KMS-11 (cell line): ENCODE data around the gene GLT6D1.
"Not testable (repeated sequence)": the region's sequence is repeated elsewhere in the genome, so short reads cannot be mapped to it uniquely, and the experiment has no call there.

ENCODE experiments used
- H2AFZ ChIP-seq: fragments of 200-600 bp; sonication (generic); 2 replicates; pipeline ENCODE4 v1.6.1; 2016; ENCODE audit warnings: antibody characterized with exemption, mixed run types, low read depth
- H3K27ac ChIP-seq: fragments of 200-600 bp; sonication (generic); 2 replicates; pipeline ENCODE4 v1.6.1; 2016; ENCODE audit warnings: mild to moderate bottlenecking, mixed run types
- H3K27me3 ChIP-seq: fragments of 200-600 bp; sonication (generic); 2 replicates; pipeline ENCODE4 v1.6.1; 2017; ENCODE audit warnings: mild to moderate bottlenecking, low read depth, mixed run types, moderate library complexity; ENCODE audit not compliant: insufficient read depth
- H3K36me3 ChIP-seq: fragments of 200-600 bp; sonication (generic); 2 replicates; pipeline ENCODE4 v1.6.1; 2017; ENCODE audit warnings: mild to moderate bottlenecking, mixed run types; ENCODE audit not compliant: insufficient read depth
- H3K4me1 ChIP-seq: fragments of 200-600 bp; sonication (generic); 2 replicates; pipeline ENCODE4 v1.6.1; 2016; ENCODE audit warnings: mild to moderate bottlenecking, low read depth, mixed run types; ENCODE audit not compliant: poor library complexity, severe bottlenecking
- H3K4me2 ChIP-seq: fragments of 200-600 bp; sonication (generic); 2 replicates; pipeline ENCODE4 v1.7.0; 2016; ENCODE audit warnings: mild to moderate bottlenecking, mixed run types
- H3K4me3 ChIP-seq: fragments of 200-600 bp; sonication (generic); IDR thresholded peaks from 2 replicates; pipeline ENCODE4 v1.6.1; 2017; ENCODE audit warnings: low read depth, low read length, mixed read lengths; ENCODE audit not compliant: insufficient read depth
- H3K79me2 ChIP-seq: fragments of 200-600 bp; sonication (generic); 2 replicates; pipeline ENCODE4 v1.6.1; 2016; ENCODE audit warnings: low read depth, mixed run types; ENCODE audit not compliant: insufficient read depth
- H3K9ac ChIP-seq: fragments of 200-600 bp; sonication (generic); 2 replicates; pipeline ENCODE4 v1.6.1; 2016; ENCODE audit warnings: mild to moderate bottlenecking, mixed run types
- H4K20me1 ChIP-seq: fragments of 200-600 bp; sonication (generic); 2 replicates; pipeline ENCODE4 v1.6.1; 2016; ENCODE audit warnings: mild to moderate bottlenecking, mixed run types; ENCODE audit not compliant: insufficient read depth
- CTCF ChIP-seq: fragments of 200-600 bp; sonication (generic); conservative IDR thresholded peaks from 2 replicates; pipeline ENCODE4 v1.6.1; 2017; ENCODE audit warnings: low read depth, mild to moderate bottlenecking, antibody characterized with exemption, low read length, moderate library complexity, mixed read lengths

Gene GLT6D1

GRCh38 chr9:135647884-135648283, 8.5 kb upstream of the GLT6D1 start:
- Histone ChIP-seq H3K27me3 (peaks cover 13% of the 10 kb centered on the region; the same call in 1 of the 2 replicates), H3K4me2 (no peak overlapping the region), H3K4me1 (no peaks in the 10 kb centered on the region), H2AFZ (no peak overlapping the region), H3K36me3 (no peaks in the 10 kb centered on the region), H3K79me2 (no peaks in the 10 kb centered on the region), H3K4me3 (no peak overlapping the region), H4K20me1 (no peaks in the 10 kb centered on the region), H3K9ac (no peak overlapping the region), H3K27ac (no peak overlapping the region)
- TF ChIP-seq CTCF: no peak

DNA sequence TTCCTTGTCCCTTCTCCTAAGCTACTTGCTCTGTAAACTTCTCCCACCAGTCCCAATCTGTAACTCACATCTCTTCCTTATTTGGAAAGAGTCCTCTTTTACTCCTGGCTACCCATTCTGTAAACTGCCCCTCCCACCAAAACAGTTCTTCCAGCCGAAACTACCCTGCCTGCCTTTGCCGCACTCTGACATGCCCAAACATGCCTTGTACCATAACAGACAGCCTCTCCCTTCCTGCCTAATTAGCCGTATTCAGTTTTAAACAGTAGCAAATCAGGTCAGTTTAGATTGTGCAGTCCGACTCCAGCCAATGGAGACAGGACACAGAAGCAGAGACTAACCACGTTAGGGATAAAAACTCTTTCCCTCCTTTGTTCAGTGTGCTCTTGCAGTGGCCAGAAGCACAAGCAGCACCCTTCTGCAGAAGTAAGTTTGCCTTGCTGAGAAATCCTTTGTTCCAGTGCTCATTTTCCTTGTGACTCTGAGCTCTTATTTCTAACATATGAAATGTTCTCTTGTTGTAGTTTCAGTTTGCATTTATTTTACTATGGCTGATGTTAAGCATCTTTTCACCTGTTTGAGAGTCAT, 5.4 kb upstream of the GLT6D1 start:
- H3K9ac ChIP-seq: no peak overlapping the region
- no peak overlapping the region for H3K4me2 ChIP-seq
- no peak overlapping the region for H3K27ac ChIP-seq
- H3K4me1 ChIP-seq: no peaks in the 10 kb centered on the region
- H3K4me3 ChIP-seq: no peak overlapping the region
- no peaks in the 10 kb centered on the region for H4K20me1 ChIP-seq
- H3K36me3 ChIP-seq: no peaks in the 10 kb centered on the region
- TF ChIP-seq CTCF: no peak
- no peak overlapping the region for H2AFZ ChIP-seq
- no peaks in the 10 kb centered on the region for H3K79me2 ChIP-seq
- H3K27me3 ChIP-seq: peaks cover 17% of the 10 kb centered on the region; the same call in 1 of the 2 replicates

- no peak for TF ChIP-seq CTCF
- H4K20me1 ChIP-seq: no peaks in the 10 kb centered on the region
- no peaks in the 10 kb centered on the region for H3K79me2 ChIP-seq
- H3K36me3 ChIP-seq: no peaks in the 10 kb centered on the region
- H3K27me3 ChIP-seq: peaks cover 35% of the 10 kb centered on the region; the same call in 1 of the 2 replicates
- H3K9ac ChIP-seq: no peak overlapping the region
- H2AFZ ChIP-seq: no peak overlapping the region
- H3K4me2 ChIP-seq: no peak overlapping the region
- no peaks in the 10 kb centered on the region for H3K4me1 ChIP-seq
- no peak overlapping the region for H3K4me3 ChIP-seq
- H3K27ac ChIP-seq: no peak overlapping the region
Measured at GRCh38 chr9:135641745-135642144, 2.4 kb upstream of the GLT6D1 start.

DNA sequence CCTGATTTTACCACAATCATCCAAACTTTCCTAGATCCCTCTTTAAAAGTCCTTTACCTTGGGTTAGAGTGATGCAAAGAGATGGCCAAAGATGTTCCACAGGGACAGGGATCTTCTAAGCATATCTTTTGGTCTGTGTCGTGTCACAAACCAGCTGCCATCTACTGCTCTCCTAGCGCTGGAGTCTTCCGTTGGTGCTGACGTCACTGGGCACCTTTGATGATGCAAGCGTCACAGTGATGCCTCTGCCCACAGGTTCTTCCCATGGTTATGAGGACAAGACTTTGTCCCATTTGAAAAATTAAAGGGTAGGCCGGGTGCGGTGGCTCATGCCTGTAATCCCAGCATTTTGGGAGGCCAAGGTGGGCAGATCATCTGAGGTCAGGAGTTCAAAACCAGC, 1.7 kb upstream of the GLT6D1 start:
- no peak overlapping the region for H3K4me3 ChIP-seq
- H3K36me3 ChIP-seq: no peaks in the 10 kb centered on the region
- no peak overlapping the region for H3K27ac ChIP-seq
- no peaks in the 10 kb centered on the region for H3K4me1 ChIP-seq
- no peak overlapping the region for H3K9ac ChIP-seq
- peaks cover 40% of the 10 kb centered on the region for H3K27me3 ChIP-seq
- no peak overlapping the region for H2AFZ ChIP-seq
- H3K4me2 ChIP-seq: no peak overlapping the region
- no peak for TF ChIP-seq CTCF
- H4K20me1 ChIP-seq: no peaks in the 10 kb centered on the region
- H3K79me2 ChIP-seq: no peaks in the 10 kb centered on the region

- not testable (repeated sequence) for H3K27ac ChIP-seq, H3K4me2 ChIP-seq, H2AFZ ChIP-seq, H3K4me1 ChIP-seq, H3K4me3 ChIP-seq, H3K36me3 ChIP-seq, H3K9ac ChIP-seq, H4K20me1 ChIP-seq, H3K79me2 ChIP-seq
- H3K27me3 ChIP-seq: peaks cover 66% of the 10 kb centered on the region
Measured at GRCh38 chr9:135636930-135637530, 2.3 kb downstream of the GLT6D1 start.
